IMR-90 (cell line): ENCODE results near the gene INSM1. TPM values are rescaled to one million over a fixed set of nuclear protein-coding genes. Genes with fewer than 3 reads are reported as not detected.

Experiments
- ATAC-seq: fragments of 200-7000 bp; cut with Tn5 transposase; 2 replicates; pipeline ENCODE4 v1.9.1; 2020; ENCODE audit warnings: low read depth, mild to moderate bottlenecking, moderate library complexity
- BruUV-seq: library from RNA; stranded (reverse); fragments of 400-500 nt; replicated peaks from 2 replicates; lab custom pipeline; 2021; lab: Mats Ljungman, UMichigan
- CTCF ChIA-PET: fragments of 300-600 bp; formaldehyde crosslinking; extraction: SDS; loops from one replicate; lab custom pipeline; 2021; ENCODE audit warnings: antibody characterized with exemption; lab: Yijun Ruan, JAX
- POLR2A ChIA-PET: fragments of 300-600 bp; sonication (Branson Sonifier 250); formaldehyde crosslinking; loops from one replicate; lab custom pipeline; 2022; ENCODE audit warnings: antibody characterized with exemption; ENCODE audit not compliant: unreplicated experiment; lab: Charles Lee
- DNase-seq: peaks from one replicate; pipeline ENCODE4 v3.0.0; 2013
- H2AFZ ChIP-seq: replicated peaks from 2 replicates; pipeline ENCODE3; 2013; ENCODE audit warnings: low read length, mild to moderate bottlenecking; ENCODE audit not compliant: poor library complexity
- H2AK5ac ChIP-seq: 2 replicates; pipeline ENCODE4 v1.6.1; 2013; ENCODE audit warnings: low read depth, low read length, inconsistent platforms
- H2AK9ac ChIP-seq: replicated peaks from 2 replicates; pipeline ENCODE3; 2013; ENCODE audit warnings: mild to moderate bottlenecking, low read depth, low read length, moderate library complexity; ENCODE audit not compliant: poor library complexity
- H2BK120ac ChIP-seq: 2 replicates; pipeline ENCODE4 v1.6.1; 2013; ENCODE audit warnings: low read depth, low read length, inconsistent platforms
- H2BK15ac ChIP-seq: 3 replicates; pipeline ENCODE4 v1.6.1; 2013; ENCODE audit warnings: low read depth, low read length, inconsistent platforms
- H2BK20ac ChIP-seq: 2 replicates; pipeline ENCODE4 v1.6.1; 2013; ENCODE audit warnings: low read depth, mild to moderate bottlenecking, inconsistent platforms, low read length, moderate library complexity
- H2BK5ac ChIP-seq: 2 replicates; pipeline ENCODE4 v1.6.1; 2013; ENCODE audit warnings: mild to moderate bottlenecking, low read depth, low read length, inconsistent platforms; ENCODE audit not compliant: poor library complexity, severe bottlenecking
- H3K14ac ChIP-seq: replicated peaks from 2 replicates; pipeline ENCODE4 v1.6.1; 2013; ENCODE audit warnings: low read depth, low read length, inconsistent platforms
- H3K18ac ChIP-seq: 2 replicates; pipeline ENCODE4 v1.6.1; 2013; ENCODE audit warnings: low read depth, low read length, control low read depth
- H3K23ac ChIP-seq: 2 replicates; pipeline ENCODE4 v1.6.1; 2013; ENCODE audit warnings: low read depth, low read length, inconsistent platforms
- H3K27ac ChIP-seq: 2 replicates; pipeline ENCODE4 v1.5.1; 2013; ENCODE audit warnings: mild to moderate bottlenecking, control low read depth, low read length; ENCODE audit not compliant: insufficient read depth
- H3K27me3 ChIP-seq: 2 replicates; pipeline ENCODE4 v1.6.1; 2013; ENCODE audit warnings: low read length; ENCODE audit not compliant: control insufficient read depth, insufficient read depth
- H3K36me3 ChIP-seq: 2 replicates; pipeline ENCODE4 v1.6.1; 2013; ENCODE audit warnings: low read length, mixed read lengths; ENCODE audit not compliant: control insufficient read depth, insufficient read depth
- H3K4ac ChIP-seq: 2 replicates; pipeline ENCODE4 v1.6.1; 2013; ENCODE audit warnings: low read depth, low read length, inconsistent platforms
- H3K4me1 ChIP-seq: 2 replicates; pipeline ENCODE4 v1.6.1; 2013; ENCODE audit warnings: low read length, mixed read lengths; ENCODE audit not compliant: control insufficient read depth, insufficient read depth
- H3K4me2 ChIP-seq: 2 replicates; pipeline ENCODE4 v1.6.1; 2013; ENCODE audit warnings: low read depth, mild to moderate bottlenecking, control low read depth, low read length, moderate library complexity
- H3K4me3 ChIP-seq: 2 replicates; pipeline ENCODE4 v1.5.1; 2013; ENCODE audit warnings: low read depth, mild to moderate bottlenecking, control low read depth, low read length, moderate library complexity; ENCODE audit not compliant: insufficient read depth
- H3K56ac ChIP-seq: 2 replicates; pipeline ENCODE4 v1.6.1; 2013; ENCODE audit warnings: low read length, inconsistent platforms; ENCODE audit not compliant: insufficient read depth; ENCODE audit errors: extremely low read depth
- H3K79me1 ChIP-seq, 2 experiments: 2 replicates each; pipeline ENCODE4 v1.6.1; 2013; ENCODE audit warnings: low read length in 2 of 2, inconsistent platforms in 1 of 2, low read depth in 1 of 2
- H3K9ac ChIP-seq: 2 replicates; pipeline ENCODE4 v1.6.1; 2013; ENCODE audit warnings: low read depth, low read length, control low read depth
- H3K9me1 ChIP-seq: 2 replicates; pipeline ENCODE4 v1.6.1; 2013; ENCODE audit warnings: low read length, inconsistent platforms; ENCODE audit not compliant: insufficient read depth
- H3K9me3 ChIP-seq: 2 replicates; pipeline ENCODE4 v1.6.1; 2013; ENCODE audit warnings: low read length; ENCODE audit not compliant: control insufficient read depth, insufficient read depth
- H4K20me1 ChIP-seq: 2 replicates; pipeline ENCODE4 v1.6.1; 2013; ENCODE audit warnings: low read length, inconsistent platforms; ENCODE audit not compliant: insufficient read depth
- H4K5ac ChIP-seq: 2 replicates; pipeline ENCODE4 v1.6.1; 2013; ENCODE audit warnings: mild to moderate bottlenecking, low read depth, low read length, control low read depth
- H4K8ac ChIP-seq, 2 experiments: 2 replicates each; pipeline ENCODE4 v1.6.1; 2013; ENCODE audit warnings: low read depth in 2 of 2, low read length in 2 of 2, control low read depth in 1 of 2, inconsistent platforms in 1 of 2
- H4K91ac ChIP-seq: 2 replicates; pipeline ENCODE4 v1.6.1; 2013; ENCODE audit warnings: low read depth, low read length, inconsistent platforms; ENCODE audit not compliant: insufficient read depth
- FOS ChIP-seq: fragments of 150-350 bp; IDR thresholded peaks from 2 replicates; pipeline ENCODE4 v1.6.1; 2016; ENCODE audit warnings: low read depth, low read length
- POLR2A ChIP-seq: IDR thresholded peaks from 2 replicates; pipeline ENCODE4 v1.6.1; 2012; ENCODE audit warnings: mild to moderate bottlenecking, low read depth, low read length
- RAD21 ChIP-seq: IDR thresholded peaks from 2 replicates; pipeline ENCODE4 v1.6.1; 2012; ENCODE audit warnings: low read length, improper control_type of control experiment
- RCOR1 ChIP-seq: IDR thresholded peaks from 2 replicates; pipeline ENCODE4 v1.6.1; 2012; ENCODE audit warnings: mild to moderate bottlenecking, low read length, improper control_type of control experiment; ENCODE audit not compliant: insufficient replicate concordance
- RFX5 ChIP-seq: IDR thresholded peaks from 2 replicates; pipeline ENCODE4 v1.8.0; 2012; ENCODE audit warnings: low read depth, mild to moderate bottlenecking, low read length, moderate library complexity
- USF2 ChIP-seq: fragments of 150-350 bp; IDR thresholded peaks from 2 replicates; pipeline ENCODE4 v1.6.1; 2017; ENCODE audit warnings: mild to moderate bottlenecking, antibody characterized with exemption, low read length, low read depth
- WGBS, 2 experiments: methylation state at CpG; one replicate each; pipeline versions ENCODE4 v1.1.5 to v1.1.7; 2013; ENCODE audit warnings: missing lambda C conversion rate in 2 of 2; ENCODE audit not compliant: insufficient read length in 1 of 2; ENCODE audit errors: extremely low coverage in 2 of 2; 5-methylcytosine and 5-hydroxymethylcytosine counted together
- dilution Hi-C: fragments of 300-500 bp; cut with HindIII; formaldehyde crosslinking; loops from one replicate; pipeline ENCODE4 v1.14.3; 2018; ENCODE audit warnings: low sequenced_read_pairs; ENCODE audit not compliant: unreplicated experiment
- in situ Hi-C: fragments of 300-500 bp; cut with MboI; formaldehyde crosslinking; loops from 3 replicates; pipeline ENCODE4 v1.14.3; 2019; ENCODE audit warnings: low sequenced_read_pairs, inconsistent platforms, mixed read lengths
- intact Hi-C: fragments of 100-400 bp; cut with micrococcal nuclease; formaldehyde crosslinking; loops from 2 replicates; pipeline ENCODE4 v1.10.0; 2022
- polyA plus RNA-seq, 3 experiments: library from polyadenylated mRNA; depleted of rRNA; stranded (reverse); fragments of >200 nt; gene quantifications; 2 replicates each; pipeline ENCODE4 v1.2.3, GENCODE V29; 2012; ENCODE audit warnings: low replicate concordance in 1 of 3
- total RNA-seq: library from RNA; depleted of rRNA; stranded (reverse); fragments of >200 nt; gene quantifications from 2 replicates; pipeline ENCODE4 v1.2.3, GENCODE V29; 2012

The INSM1 gene
- total and polyA plus RNA-seq, 2 of the 4 experiments (the other 2 are of a cell fraction) = not detected

DNA sequence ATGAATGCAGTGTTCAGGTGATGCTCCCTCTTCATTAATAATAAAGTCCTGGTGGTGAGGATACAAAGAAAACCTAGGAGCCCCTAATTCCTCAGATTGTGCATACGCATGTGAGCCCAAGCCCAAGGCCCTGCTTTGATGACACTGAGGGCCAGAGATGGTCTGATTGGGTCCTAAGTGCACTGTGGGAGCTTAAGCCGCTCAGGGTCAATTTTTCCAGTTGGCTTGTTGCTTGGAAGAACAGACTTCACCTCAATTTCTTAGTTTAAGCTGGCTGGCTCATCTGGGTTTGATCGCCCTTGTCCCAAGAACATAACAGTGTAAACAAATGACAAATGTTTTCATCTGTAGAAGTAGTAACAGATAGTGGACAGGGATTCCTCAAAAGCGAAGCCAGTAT lies 41.4 kb downstream of the INSM1 start:
- Histone ChIP-seq H2AK9ac (no peak overlapping the region), H3K56ac (no peak overlapping the region), H2AK5ac (no peak overlapping the region), H3K4me2 (no peak overlapping the region), H3K9ac (no peak overlapping the region), H2BK15ac (no peak overlapping the region), H2BK20ac (no peak overlapping the region), H2BK120ac (no peak overlapping the region), H3K4me3 (no peak overlapping the region), H4K20me1 (no peaks in the 10 kb centered on the region), H3K9me1 (no peaks in the 10 kb centered on the region; the same call in 1 of the 2 replicates), H3K79me1 (no peaks in the 10 kb centered on the region), H3K9me3 (no peaks in the 10 kb centered on the region), H2AFZ (no peak overlapping the region), H3K23ac (no peak overlapping the region), H3K27me3 (no peaks in the 10 kb centered on the region; the same call in 1 of the 2 replicates), H4K5ac (no peak overlapping the region), H3K27ac (no peak overlapping the region), H3K18ac (no peak overlapping the region), H3K4ac (no peak overlapping the region), H2BK5ac (no peak overlapping the region), H3K14ac (no peak overlapping the region), H3K36me3 (no peaks in the 10 kb centered on the region), H4K91ac (no peak overlapping the region), H3K4me1 (no peaks in the 10 kb centered on the region), H4K8ac (no peak overlapping the region)
- DNase-seq (no peak), ATAC-seq (no peak)
- POLR2A ChIA-PET = no interaction called here
- CTCF ChIA-PET = interaction anchor here (0.6 kb wide), 1 partner anchor 160 kb away, joined by 3 read pairs; no protein-coding TSS in a partner anchor
- no TSS peak for BruUV-seq
- no CpG with 5 or more reads among the region's 4 CpGs for WGBS, 2 experiments
- in situ Hi-C loops (no loop called here), dilution Hi-C loops (no loop called here), intact Hi-C loops (no loop called here)
- TF ChIP-seq RCOR1 (no peak), RAD21 (no peak), POLR2A (no peak), FOS (no peak), USF2 (no peak), RFX5 (no peak)
